ENCODE measurements around the gene MCM10. TPM values are rescaled to one million over a fixed set of nuclear protein-coding genes. Genes with fewer than 3 reads are reported as not detected.

MCM10 gene
- total RNA-seq, 1 donor from 2014 or later: 2.4 TPM

Other genes with a start within 250 kb of the MCM10 start
- gene CCDC3, start 159.8 kb upstream of the MCM10 start, total RNA-seq: under 0.01 and 0.60 TPM in 2 replicates
- 70.8 and 105 TPM in 2 replicates for gene OPTN, start 61.4 kb upstream of the MCM10 start, total RNA-seq
- not detected in 2 replicates for gene UCMA, start 72.8 kb downstream of the MCM10 start, total RNA-seq
- gene PHYH, start 138.5 kb downstream of the MCM10 start, total RNA-seq: 7.2 and 12.1 TPM in 2 replicates
- 29.0 and 35.1 TPM in 2 replicates for gene SEPHS1, start 186.7 kb downstream of the MCM10 start, total RNA-seq

All from lung microvascular endothelial cell (primary cell).